RKO (cell line): Measurements from ENCODE around the gene RNASE8.
A peak's percentile ranks its signal among the peaks of the same experiment; 100 is the strongest.

ENCODE experiments used
- DNase-seq: peaks from one replicate; pipeline ENCODE4 v3.0.0-alpha.2; 2016; ENCODE audit warnings: low spot score

RNASE8 gene

DNA sequence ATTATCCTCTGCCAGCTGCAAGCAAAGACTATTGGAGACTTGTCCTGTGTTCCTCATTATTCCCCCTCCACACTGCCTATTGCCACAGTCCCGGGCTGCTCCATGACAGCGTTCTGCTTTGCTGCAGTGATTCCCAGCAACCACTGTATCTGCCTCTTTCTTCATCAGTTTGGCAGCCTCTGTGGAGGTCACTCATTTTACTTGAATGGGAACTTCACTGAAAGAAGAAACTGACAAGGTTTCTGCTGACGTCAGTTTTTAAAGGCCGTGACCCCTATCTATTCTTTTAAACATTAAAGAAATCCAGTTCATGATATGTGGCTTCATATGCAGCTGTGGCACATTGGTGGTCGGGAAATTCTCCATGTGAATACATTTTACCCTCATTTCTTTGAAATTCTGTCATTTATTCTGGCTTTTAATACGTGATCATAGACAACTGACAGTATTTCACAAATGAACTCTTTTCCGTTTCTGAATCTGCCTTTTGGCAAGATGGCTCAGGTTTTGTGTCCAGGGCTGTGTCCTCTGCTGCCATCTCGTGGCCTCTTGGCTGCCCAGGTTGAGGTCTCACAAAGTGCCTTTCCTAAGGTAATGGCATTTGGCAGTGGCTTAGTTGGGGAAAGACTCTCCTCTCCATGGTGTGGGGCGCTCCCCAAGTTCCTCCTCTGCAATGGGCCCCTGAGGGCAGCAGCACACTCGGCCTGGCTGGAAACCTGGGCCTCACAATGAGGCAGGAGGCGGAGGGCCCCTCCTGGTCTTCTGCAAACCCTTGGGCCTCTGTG, 49.1 kb downstream of the RNASE8 start:
- DNase-seq = peak; percentile 83

- no peak for DNase-seq
Observed at GRCh38 chr14:21107283-21107800, 49.7 kb downstream of the RNASE8 start.
